ENCODE measurements around the gene OGDHL.

The OGDHL gene

DNA sequence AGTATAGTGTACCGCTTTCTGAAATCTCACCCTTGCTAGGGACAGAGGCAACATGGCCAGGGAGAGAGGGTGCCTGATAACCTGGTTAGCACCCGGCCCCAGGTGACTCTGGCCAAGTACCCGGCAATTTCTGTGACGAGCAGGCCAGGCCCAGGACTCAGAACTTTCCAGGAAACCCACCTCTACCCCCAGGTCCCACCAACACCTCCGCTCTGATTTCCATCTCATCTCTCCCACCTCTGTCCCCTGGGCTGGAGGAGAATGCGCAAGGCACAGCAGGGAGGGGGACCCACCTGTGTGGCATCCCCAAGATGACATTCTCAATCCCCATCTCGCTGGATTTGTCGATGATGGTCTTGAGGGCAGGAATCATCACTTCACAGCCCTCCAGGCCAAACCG is 11.6 kb downstream of the OGDHL start:
- DNase-seq (ENCODE audit: low read depth), result no peak
- no peak overlapping the region for H3K4me3 ChIP-seq (replicated peaks; ENCODE audit: low read depth, low read length)

DNA sequence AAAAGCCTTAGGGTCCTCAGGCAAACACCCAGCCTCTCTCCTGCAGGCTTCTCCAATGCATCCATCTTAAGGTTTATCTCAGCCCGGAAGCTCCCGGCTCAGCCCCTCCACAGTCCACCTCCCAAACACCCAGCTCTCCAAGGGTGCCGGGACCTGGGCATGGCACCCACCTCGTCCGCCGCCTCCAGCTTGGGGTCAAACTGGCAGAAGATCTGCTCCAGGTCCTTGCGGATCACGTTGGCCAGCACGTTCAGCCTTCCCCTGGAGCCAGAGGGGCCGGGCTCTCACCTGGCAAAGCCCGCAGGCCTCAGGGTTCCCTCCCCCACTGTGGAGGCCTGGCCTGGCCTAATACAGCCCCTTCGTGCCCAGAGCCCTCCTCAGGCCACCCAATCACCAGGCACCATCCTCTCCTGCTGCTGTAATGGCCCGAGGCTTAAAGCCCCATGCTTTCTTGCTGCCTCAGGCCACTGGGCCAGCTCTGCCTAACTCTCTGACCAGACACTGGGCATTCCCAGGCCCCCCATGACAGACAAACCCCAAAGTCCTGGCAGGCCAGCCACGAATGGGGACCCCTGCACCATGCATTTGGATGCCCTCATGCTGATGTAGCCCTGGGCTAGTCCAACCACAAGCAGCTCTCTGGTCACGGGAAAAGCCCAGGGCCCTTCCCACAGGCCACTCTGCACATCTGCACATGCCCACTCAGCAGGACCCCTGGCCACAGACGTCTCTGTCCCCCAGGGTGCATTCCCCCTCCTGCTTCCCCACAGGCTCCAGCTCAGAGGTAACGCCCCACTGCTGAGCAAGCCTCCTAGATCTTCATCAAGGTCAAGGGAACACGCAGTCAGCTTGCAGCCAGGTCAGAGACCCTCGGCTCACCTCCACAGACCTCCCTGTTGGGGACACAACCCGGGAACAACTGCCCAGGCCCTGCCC is 12.3 kb downstream of the OGDHL start:
- no peak for DNase-seq (ENCODE audit: low read depth)
- H3K4me3 ChIP-seq (replicated peaks; ENCODE audit: low read depth, low read length), result no peak overlapping the region
- TF ChIP-seq CTCF (IDR thresholded peaks at IDR 0.05; ENCODE audit: low read length, missing control alignments), result no peak

More for the DNA sequence above, 11.6 kb downstream of the OGDHL start:
- no peak for TF ChIP-seq CTCF (IDR thresholded peaks at IDR 0.05; ENCODE audit: low read length, missing control alignments)

DNA sequence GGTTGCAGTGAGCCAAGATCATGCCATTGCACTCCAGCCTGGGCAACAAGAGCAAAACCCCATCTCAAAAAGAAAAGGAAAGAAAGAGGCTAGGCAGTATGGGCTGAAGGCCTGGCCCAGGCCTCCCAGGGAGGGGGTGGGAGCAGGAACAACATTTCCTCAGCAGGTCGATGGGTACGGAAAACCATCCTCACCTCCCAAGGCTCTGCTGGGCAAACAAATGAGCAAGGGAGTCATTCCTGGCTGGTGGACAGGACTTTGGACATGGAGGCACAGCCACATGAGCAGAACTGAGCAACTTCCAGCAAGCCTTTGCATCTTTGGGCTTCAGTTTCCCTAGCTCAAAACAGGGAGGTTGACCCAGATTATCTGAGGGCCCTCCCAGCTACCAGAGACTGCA is 13.0 kb downstream of the OGDHL start:
- no peak for TF ChIP-seq CTCF (IDR thresholded peaks at IDR 0.05; ENCODE audit: low read length, missing control alignments)
- DNase-seq (ENCODE audit: low read depth), result no peak
- no peak overlapping the region for H3K4me3 ChIP-seq (replicated peaks; ENCODE audit: low read depth, low read length)

DNA sequence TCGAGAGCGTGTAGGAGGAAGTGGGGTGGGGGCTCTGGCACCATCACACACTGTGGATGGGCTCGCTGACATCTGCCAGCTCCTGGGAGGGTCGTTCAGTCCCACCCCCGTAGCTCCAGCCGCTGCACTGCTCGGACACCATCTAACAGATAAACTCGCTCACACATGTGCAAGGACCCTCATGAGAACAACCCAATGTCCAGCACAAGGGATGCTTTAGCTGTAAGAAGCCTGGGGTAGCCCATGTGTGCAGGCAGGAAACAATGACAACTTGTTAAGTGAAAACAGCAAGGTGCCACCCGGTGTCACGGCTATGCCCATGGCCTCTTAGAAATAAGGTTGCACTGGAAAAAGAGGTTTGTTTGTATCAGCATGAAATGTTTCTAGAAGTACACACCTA is 14.1 kb downstream of the OGDHL start:
- no peak overlapping the region for H3K4me3 ChIP-seq (replicated peaks; ENCODE audit: low read depth, low read length)
- TF ChIP-seq CTCF (IDR thresholded peaks at IDR 0.05; ENCODE audit: low read length, missing control alignments), result no peak
- no peak for DNase-seq (ENCODE audit: low read depth)

DNA sequence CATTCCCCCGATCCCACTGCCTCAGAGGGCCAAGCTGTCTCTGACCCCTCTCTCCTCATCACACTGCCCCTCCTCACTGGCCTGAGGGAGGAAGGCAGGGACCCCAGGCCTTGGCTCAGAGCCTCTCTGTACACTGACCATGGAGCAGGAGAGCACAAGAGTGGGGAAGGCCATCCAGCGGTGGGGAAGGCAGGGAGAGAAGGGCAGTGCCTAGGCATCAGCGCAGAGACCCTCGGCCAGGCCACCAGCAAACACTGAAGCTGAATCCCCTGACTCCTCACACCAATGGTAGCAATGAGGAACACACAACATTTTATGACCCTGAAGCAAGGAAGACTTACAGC is 14.8 kb downstream of the OGDHL start:
- no peak for DNase-seq (ENCODE audit: low read depth)
- no peak for TF ChIP-seq CTCF (IDR thresholded peaks at IDR 0.05; ENCODE audit: low read length, missing control alignments)
- H3K4me3 ChIP-seq (replicated peaks; ENCODE audit: low read depth, low read length), result no peak overlapping the region

DNA sequence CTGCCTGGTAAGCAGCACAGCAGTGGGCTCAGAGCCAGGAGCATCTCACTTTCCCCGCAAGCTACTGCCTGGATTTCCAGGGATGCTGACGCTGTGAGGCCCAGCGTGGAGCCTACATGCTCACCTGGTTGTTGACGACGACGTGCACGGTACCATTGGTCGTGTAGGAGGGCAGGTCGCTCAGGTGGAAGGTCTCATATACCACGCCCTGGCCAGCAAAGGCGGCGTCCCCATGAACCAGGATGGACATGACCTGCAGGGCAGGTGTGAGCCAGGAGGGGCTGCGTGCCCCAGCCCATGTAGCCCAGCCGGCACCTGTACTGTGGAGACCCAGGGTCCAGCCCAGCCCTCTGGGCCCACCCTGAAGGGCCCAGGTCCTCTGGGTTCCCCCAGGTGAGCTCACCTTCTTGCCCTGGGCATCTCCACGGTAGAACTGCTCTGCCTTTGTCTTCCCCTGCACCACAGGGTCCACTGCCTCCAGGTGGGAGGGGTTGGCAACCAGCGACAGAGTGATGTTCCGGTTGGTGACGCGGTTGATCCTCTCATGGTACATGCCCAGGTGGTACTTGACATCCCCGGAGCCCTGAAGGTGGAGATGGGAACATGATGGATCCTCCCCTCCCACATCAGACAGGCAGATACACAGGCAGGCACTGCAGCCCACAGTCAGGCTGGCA is 15.4 kb downstream of the OGDHL start:
- DNase-seq (ENCODE audit: low read depth), result no peak
- H3K4me3 ChIP-seq (replicated peaks; ENCODE audit: low read depth, low read length), result no peak overlapping the region
- no peak for TF ChIP-seq CTCF (IDR thresholded peaks at IDR 0.05; ENCODE audit: low read length, missing control alignments)

Measured in fibroblast of pulmonary artery (primary cell).